SK-N-SH treated with all-trans-retinoic acid at 6 μM for 48 hours (cell line): ENCODE measurements around the gene ATP8A2.
"Not testable (repeated sequence)": the region's sequence is repeated elsewhere in the genome, so short reads cannot be mapped to it uniquely, and the experiment has no call there.

Experiments
- ATAC-seq: fragments of 200-7000 bp; cut with Tn5 transposase; 3 replicates; pipeline ENCODE4 v1.9.1; 2020; ENCODE audit warnings: mild to moderate bottlenecking, moderate library complexity
- ARNTL ChIP-seq: fragments of 450-650 bp; formaldehyde crosslinking; IDR thresholded peaks from 2 replicates; pipeline ENCODE4 v1.5.0; 2020; ENCODE audit warnings: low read depth, mild to moderate bottlenecking, moderate library complexity, borderline replicate concordance
- BACH2 ChIP-seq: fragments of 250-450 bp; sonication (Bioruptor Pico); IDR thresholded peaks from 2 replicates; pipeline ENCODE4 v1.9.0; 2021; ENCODE audit warnings: mild to moderate bottlenecking, borderline replicate concordance
- CREB5 ChIP-seq: fragments of 250-450 bp; sonication (Bioruptor Pico); IDR thresholded peaks from 2 replicates; pipeline ENCODE4 v1.5.1; 2020; ENCODE audit warnings: low read depth, mild to moderate bottlenecking, moderate library complexity
- CSDC2 ChIP-seq: fragments of 250-450 bp; sonication (Bioruptor Pico); IDR thresholded peaks from 2 replicates; pipeline ENCODE4 v1.5.0; 2020; ENCODE audit warnings: mild to moderate bottlenecking, moderate library complexity
- CSRNP3 ChIP-seq: fragments of 250-450 bp; sonication (Bioruptor Pico); IDR thresholded peaks from 2 replicates; pipeline ENCODE4 v1.5.1; 2021; ENCODE audit warnings: mild to moderate bottlenecking, moderate library complexity
- ESRRG ChIP-seq: fragments of 250-450 bp; sonication (Bioruptor Pico); IDR thresholded peaks from 2 replicates; pipeline ENCODE4 v1.6.1; 2021; ENCODE audit warnings: mild to moderate bottlenecking
- GLIS3 ChIP-seq: fragments of 250-450 bp; sonication (Bioruptor Pico); IDR thresholded peaks from 2 replicates; pipeline ENCODE4 v1.5.0; 2020; ENCODE audit warnings: mild to moderate bottlenecking, moderate library complexity
- PATZ1 ChIP-seq: fragments of 250-450 bp; sonication (Bioruptor Pico); IDR thresholded peaks from 2 replicates; pipeline ENCODE4 v1.8.0; 2020; ENCODE audit warnings: mild to moderate bottlenecking, moderate library complexity, borderline replicate concordance
- POU6F1 ChIP-seq: fragments of 250-450 bp; sonication (Bioruptor Pico); IDR thresholded peaks from 2 replicates; pipeline ENCODE4 v1.8.0; 2021; ENCODE audit warnings: low read depth, mild to moderate bottlenecking, moderate library complexity, borderline replicate concordance
- PPARA ChIP-seq: fragments of 250-450 bp; sonication (Bioruptor Pico); IDR thresholded peaks from 2 replicates; pipeline ENCODE4 v1.5.0; 2020; ENCODE audit warnings: mild to moderate bottlenecking, borderline replicate concordance
- RARB ChIP-seq: fragments of 250-450 bp; sonication (Bioruptor Pico); IDR thresholded peaks from 2 replicates; pipeline ENCODE4 v1.8.0; 2021; ENCODE audit warnings: mild to moderate bottlenecking, moderate library complexity
- SNAI2 ChIP-seq: fragments of 250-450 bp; sonication (Bioruptor Pico); IDR thresholded peaks from 2 replicates; pipeline ENCODE4 v1.5.0; 2020; ENCODE audit warnings: mild to moderate bottlenecking, moderate library complexity
- TCF4 ChIP-seq: fragments of 250-450 bp; sonication (Bioruptor Pico); IDR thresholded peaks from 2 replicates; pipeline ENCODE4 v1.8.0; 2021; ENCODE audit warnings: mild to moderate bottlenecking, moderate library complexity, borderline replicate concordance
- TSHZ2 ChIP-seq: fragments of 250-450 bp; sonication (Bioruptor Pico); IDR thresholded peaks from 2 replicates; pipeline ENCODE4 v1.5.0; 2020; ENCODE audit warnings: mild to moderate bottlenecking, moderate library complexity
- ZC3H10 ChIP-seq: fragments of 250-450 bp; sonication (Bioruptor Pico); IDR thresholded peaks from 2 replicates; pipeline ENCODE4 v1.5.1; 2021; ENCODE audit warnings: mild to moderate bottlenecking, moderate library complexity
- ZFP3 ChIP-seq: fragments of 250-450 bp; sonication (Bioruptor Pico); IDR thresholded peaks from 2 replicates; pipeline ENCODE4 v1.5.0; 2020; ENCODE audit warnings: mild to moderate bottlenecking, moderate library complexity
- ZFP30 ChIP-seq: fragments of 450-650 bp; formaldehyde crosslinking; IDR thresholded peaks from 2 replicates; pipeline ENCODE4 v1.5.0; 2022; ENCODE audit warnings: mild to moderate bottlenecking, moderate library complexity
- ZNF565 ChIP-seq: fragments of 450-650 bp; formaldehyde crosslinking; conservative IDR thresholded peaks from 2 replicates; pipeline ENCODE4 v1.5.0; 2020; ENCODE audit warnings: low read depth, mild to moderate bottlenecking, moderate library complexity
- ZNF70 ChIP-seq: fragments of 450-650 bp; formaldehyde crosslinking; IDR thresholded peaks from 2 replicates; pipeline ENCODE4 v1.5.0; 2020; ENCODE audit warnings: mild to moderate bottlenecking, moderate library complexity
- ZNF8 ChIP-seq: fragments of 450-650 bp; formaldehyde crosslinking; IDR thresholded peaks from 2 replicates; pipeline ENCODE4 v1.5.0; 2020; ENCODE audit warnings: mild to moderate bottlenecking, moderate library complexity

ATP8A2 gene

GRCh38 chr13:25945596-25945995 is 573.8 kb downstream of the ATP8A2 start (continued):
- no peak for TF ChIP-seq PATZ1 (CRISPR knock-in tag)
- no peak for TF ChIP-seq ZFP3 (CRISPR knock-in tag)
- TF ChIP-seq ARNTL (CRISPR knock-in tag): no peak

GRCh38 chr13:25946321-25946720 is 574.5 kb downstream of the ATP8A2 start:
- TF ChIP-seq ZNF70 (CRISPR knock-in tag) (no peak), ZNF8 (CRISPR knock-in tag) (no peak), ARNTL (CRISPR knock-in tag) (no peak)
- no peak for ATAC-seq

- no peak for ATAC-seq
- no peak for TF ChIP-seq POU6F1
- TF ChIP-seq, all 23 proteins: peak for 0
Observed at GRCh38 chr13:25948910-25949309, 577.1 kb downstream of the ATP8A2 start.

GRCh38 chr13:25951831-25952230 is 580.1 kb downstream of the ATP8A2 start:
- no peak for ATAC-seq
- TF ChIP-seq CREB5 (CRISPR knock-in tag) (no peak), ZNF8 (CRISPR knock-in tag) (no peak), ZNF70 (CRISPR knock-in tag) (no peak), SNAI2 (no peak), POU6F1 (no peak), CSRNP3 (CRISPR knock-in tag) (no peak), GLIS3 (CRISPR knock-in tag) (no peak), BACH2 (CRISPR knock-in tag) (no peak), ZFP3 (CRISPR knock-in tag) (no peak), TSHZ2 (CRISPR knock-in tag) (no peak), ZNF565 (no peak), ESRRG (no peak), ZFP30 (CRISPR knock-in tag) (no peak), CSDC2 (CRISPR knock-in tag) (no peak), ZC3H10 (no peak), TCF4 (no peak), RARB (CRISPR knock-in tag) (no peak), PPARA (CRISPR knock-in tag) (no peak), PATZ1 (CRISPR knock-in tag) (no peak)

GRCh38 chr13:25954080-25954479 is 582.3 kb downstream of the ATP8A2 start:
- ATAC-seq: not testable (repeated sequence)

GRCh38 chr13:25954943-25955342 is 583.2 kb downstream of the ATP8A2 start:
- ATAC-seq: not testable (repeated sequence)
